ENCODE data around the gene FZD2.
A peak's percentile ranks its signal among the peaks of the same experiment; 100 is the strongest.
"Not testable (repeated sequence)": the region's sequence is repeated elsewhere in the genome, so short reads cannot be mapped to it uniquely, and the experiment has no call there.

Gene FZD2

DNA sequence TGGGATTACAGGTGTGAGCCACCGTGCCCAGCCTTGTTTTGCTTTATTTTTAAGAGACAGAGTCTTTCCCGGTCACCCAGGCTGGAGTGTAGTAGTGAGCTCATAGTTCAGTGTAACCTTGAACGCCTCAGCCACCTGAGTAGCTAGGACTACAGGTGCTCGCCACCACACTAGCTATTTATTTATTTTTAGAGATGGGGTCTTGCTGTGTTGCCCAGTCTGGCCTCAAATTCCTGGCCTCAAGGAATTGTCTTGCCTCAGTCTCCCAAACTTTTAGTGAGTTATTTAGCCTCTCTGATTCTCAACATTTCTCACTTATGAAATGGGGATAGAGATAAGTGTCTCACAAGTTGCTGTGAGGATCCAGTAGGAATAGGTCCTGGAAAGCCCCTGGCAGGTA lies 21.7 kb downstream of the FZD2 start:
- DNase-seq (ENCODE audit: low spot score) = no peak

DNA sequence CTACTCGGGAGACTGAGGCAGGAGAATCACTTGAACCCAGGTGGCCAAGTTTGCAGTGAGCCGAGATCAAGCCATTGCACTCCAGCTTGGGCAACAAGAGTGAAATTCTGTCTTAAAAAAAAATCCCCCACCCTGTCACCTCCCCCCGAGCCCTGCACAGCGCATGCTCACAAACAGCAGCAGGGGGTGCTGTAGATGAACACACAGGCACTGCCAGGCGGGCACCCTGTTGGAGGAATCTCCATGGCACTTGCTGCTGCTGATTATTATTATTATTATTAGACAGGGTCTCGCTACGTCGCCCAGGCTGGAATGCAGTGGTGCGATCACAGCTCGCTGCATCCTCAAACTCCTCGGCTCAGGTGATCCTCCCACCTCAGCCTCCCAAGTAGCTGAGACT lies 24.6 kb downstream of the FZD2 start:
- no peak for DNase-seq (ENCODE audit: low spot score)

DNA sequence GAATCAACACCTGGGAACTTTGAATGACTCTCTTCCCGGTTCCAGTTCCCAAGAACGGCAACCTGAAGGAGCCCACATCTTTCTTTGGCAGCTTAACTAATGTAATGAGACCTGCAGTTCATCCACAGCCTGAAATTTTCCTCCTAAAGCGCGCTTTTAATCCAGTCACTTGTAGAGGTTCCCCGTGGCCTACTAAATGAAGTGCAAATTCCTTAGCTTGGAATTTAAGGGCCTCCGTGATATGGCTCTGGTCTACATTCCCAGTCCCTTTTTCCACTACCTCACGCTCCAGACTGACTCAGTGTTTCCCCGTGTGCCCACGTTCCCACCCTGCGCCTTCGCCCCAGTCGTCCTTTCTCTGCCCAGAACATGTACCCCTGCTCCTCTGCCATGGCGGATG lies 27.2 kb downstream of the FZD2 start:
- DNase-seq (ENCODE audit: low spot score) = no peak

DNA sequence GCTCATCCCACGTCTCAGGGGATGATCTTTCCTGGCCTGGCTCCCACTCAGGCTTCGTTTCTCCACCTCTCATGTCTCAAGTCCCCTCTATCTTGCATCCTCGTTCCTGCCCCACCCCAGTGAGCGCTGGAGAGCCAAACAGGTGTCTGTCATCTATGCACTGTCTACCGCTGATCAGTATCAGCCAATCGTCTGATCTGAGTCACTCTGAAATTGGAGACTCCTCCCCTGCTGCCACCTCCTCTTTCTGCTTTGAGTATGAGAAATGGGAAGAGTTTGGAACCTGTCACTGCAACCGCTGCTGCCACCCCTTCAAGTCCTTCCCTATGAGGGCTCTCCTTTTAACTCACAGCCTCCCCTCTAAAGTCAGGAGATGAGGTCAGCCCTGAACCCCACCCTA lies 28.0 kb downstream of the FZD2 start:
- DNase-seq (ENCODE audit: low spot score) = no peak

DNA sequence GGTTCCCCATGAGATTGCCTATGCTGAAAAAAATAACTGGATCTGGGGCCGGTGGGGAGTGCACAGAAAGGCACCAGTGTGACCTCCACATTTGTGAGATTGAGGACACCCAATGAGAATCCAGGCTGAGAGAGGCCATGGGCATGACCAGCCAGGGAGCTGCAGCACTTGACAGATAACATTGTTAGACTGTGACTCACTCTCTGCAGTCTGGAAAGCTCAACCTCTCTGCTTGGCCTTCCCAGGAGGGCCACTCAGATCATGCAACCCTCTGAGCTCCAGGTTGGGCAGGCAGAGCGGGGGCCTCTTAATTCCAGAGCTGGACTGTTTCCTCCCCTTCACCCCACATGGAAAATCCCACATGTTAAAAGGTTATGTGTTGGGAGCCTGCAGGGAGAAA lies 30.1 kb downstream of the FZD2 start:
- DNase-seq (ENCODE audit: low spot score) = peak; percentile 48

DNA sequence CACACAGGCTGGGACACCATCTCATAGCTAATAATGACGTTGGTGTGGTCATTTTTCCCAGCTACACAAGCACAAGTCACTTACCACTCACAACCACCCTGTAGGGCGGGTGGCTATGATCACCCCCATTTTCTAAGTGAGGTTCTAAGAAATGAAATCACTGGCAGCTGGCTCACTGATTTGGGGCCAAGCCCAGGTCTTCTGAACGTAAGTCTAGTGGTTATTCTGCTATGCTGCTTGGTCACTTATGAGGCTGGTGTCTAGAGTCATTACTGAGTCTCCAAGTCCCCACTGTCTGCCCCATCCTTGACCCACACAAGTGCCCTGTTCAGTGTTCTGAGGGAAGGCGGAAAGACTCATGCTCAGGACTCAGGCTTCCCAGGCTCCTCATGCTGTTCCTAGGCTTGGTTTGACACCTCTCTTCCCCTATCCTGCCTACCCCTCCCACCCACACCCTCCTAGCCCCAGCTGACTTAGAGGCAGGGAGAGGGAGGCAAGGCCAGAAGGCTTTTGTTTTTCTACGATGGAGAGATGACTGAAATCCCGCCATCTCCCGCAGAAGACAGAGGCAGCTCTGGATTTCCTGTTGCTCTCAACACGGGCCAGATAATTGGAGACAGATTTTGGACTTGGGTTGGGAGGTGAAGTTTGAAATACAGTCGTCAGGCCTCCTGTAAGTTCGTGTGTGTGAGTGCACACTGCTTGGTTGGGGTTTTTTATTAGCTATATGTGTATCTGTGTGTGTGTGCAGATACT lies 32.2 kb downstream of the FZD2 start:
- DNase-seq (ENCODE audit: low spot score) = no peak

DNA sequence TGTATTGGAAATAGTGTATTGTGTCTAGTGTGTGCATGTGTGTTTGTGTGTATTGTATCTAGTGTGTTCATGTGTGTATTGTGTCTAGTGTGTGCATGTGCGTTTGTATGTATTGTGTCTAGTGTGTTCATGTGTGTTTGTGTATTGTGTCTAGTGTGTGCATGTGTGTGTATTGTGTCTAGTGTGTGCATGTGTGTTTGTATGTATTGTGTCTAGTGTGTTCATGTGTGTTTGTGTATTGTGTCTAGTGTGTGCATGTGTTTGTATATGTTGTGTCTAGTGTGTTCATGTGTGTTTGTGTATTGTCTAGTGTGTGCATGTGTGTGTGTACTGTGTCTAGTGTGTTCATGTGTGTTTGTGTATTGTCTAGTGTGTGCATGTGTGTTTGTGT lies 32.8 kb downstream of the FZD2 start:
- DNase-seq (ENCODE audit: low spot score) = not testable (repeated sequence)

DNA sequence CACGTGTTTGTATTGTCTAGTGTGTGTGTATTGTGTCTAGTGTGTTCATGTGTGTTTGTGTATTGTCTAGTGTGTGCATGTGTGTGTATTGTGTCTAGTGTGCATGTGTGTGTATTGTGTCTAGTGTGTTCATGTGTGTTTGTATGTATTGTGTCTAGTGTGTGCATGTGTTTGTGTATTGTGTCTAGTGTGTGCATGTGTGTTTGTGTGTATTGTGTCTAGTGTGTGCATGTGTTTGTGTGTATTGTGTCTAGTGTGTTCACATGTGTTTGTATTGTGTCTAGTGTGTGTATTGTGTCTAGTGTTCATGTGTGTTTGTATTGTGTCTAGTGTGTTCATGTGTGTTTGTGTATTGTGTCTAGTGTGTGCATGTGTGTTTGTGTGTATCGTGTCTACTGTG lies 33.5 kb downstream of the FZD2 start:
- DNase-seq (ENCODE audit: low spot score) = not testable (repeated sequence)

DNA sequence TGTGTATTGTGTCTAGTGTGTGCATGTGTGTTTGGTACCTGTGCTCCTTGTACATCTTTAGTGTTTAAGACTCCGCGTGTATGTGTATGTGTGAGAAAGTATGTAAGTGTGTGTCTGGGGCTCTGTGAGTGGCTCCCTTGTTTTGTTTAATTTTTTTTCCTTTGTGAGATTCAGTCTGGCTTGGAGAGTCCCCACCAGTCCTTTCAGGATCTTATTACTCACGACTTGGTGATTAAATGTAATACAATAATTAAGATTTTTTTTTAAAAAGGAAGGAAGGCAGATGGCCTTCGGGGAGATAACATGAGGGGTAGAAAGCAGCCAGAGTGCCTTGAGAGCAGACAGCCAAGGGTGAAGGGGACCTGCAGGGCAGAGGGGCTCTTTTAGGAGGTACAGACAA lies 33.9 kb downstream of the FZD2 start:
- no peak for DNase-seq (ENCODE audit: low spot score)

DNA sequence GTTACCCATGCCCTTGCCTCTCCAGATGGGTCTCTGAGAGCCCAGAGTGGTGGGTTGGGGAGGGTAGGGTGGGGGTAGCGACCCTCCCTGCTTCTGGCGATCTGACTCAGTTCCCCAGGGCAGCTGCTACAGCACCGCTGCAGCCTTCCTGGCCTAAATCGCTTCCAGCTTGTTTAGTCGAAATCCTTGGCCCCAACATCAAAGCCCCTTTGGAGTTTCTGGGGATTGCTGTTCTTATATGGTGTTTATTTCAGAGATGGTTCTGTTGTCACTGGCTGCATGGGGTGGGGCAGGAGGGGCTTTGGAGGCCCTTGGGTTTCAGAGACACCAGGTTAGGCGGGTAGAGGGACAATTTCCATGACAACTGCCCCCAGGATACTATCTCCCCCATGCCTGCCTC lies 35.9 kb downstream of the FZD2 start:
- DNase-seq (ENCODE audit: low spot score) = no peak

DNA sequence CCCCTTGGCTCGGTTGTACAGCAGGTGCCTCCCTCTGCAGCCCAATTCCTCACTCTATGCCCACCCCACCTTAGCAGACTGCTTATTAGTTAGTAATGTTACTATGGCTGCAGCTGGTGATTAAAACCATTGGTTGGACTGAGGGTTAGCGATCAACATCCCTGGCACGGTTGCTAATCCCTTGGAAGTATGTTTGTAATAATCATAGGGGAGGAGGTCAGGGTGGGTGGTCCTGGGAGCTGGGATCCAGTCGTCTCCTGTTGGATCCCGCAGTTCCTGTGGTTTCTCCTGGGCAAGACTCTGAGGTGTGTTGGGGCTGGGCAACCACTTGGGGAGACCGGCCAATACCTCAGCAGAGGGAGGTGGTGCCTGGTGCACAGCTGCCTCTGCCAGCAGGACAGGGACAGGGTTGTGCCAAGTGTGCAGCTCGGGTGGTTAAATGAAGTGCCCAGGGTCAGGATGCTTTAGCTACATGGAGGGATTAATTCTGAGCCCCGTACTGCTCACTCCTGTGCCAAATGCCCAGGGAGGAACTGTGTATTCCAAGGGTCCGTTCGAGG lies 38.0 kb downstream of the FZD2 start:
- no peak for DNase-seq (ENCODE audit: low spot score)

DNA sequence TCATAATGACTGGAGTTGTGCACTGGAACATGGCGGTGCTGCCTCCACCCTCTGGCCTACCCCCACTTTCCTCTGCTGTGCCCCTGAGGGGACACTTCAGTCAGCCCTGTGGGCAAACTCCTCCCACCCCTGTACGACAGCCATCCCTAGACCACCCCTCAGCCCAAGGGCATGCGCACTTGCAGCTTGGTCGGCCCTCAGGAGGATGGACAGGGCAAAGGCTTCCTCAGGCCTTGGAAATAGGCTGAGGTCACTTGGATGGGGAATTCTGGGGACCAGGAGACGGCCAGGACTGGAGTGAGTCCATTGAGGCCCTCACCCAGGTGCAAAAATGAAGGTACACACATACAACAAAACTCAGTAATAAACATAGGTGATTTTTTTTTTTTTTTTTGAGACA lies 41.0 kb downstream of the FZD2 start:
- no peak for DNase-seq (ENCODE audit: low spot score)

DNA sequence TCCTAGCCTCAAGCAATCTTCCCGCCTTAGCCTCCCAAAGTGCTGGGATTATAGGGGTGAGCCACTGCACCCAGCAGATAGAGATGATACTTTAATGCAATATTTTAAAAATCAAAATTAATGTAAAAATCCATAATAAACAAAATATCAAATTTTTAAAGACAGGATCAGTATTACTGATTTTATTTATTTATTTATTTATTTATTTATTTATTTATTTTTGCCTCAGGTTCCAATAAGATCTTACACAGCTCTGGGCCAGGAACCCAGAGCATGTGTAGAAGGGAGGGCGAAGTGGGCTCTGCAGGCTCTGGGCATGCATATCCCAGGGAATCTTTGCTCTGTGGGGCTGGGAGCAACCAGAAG lies 41.6 kb downstream of the FZD2 start:
- no peak for DNase-seq (ENCODE audit: low spot score)

DNA sequence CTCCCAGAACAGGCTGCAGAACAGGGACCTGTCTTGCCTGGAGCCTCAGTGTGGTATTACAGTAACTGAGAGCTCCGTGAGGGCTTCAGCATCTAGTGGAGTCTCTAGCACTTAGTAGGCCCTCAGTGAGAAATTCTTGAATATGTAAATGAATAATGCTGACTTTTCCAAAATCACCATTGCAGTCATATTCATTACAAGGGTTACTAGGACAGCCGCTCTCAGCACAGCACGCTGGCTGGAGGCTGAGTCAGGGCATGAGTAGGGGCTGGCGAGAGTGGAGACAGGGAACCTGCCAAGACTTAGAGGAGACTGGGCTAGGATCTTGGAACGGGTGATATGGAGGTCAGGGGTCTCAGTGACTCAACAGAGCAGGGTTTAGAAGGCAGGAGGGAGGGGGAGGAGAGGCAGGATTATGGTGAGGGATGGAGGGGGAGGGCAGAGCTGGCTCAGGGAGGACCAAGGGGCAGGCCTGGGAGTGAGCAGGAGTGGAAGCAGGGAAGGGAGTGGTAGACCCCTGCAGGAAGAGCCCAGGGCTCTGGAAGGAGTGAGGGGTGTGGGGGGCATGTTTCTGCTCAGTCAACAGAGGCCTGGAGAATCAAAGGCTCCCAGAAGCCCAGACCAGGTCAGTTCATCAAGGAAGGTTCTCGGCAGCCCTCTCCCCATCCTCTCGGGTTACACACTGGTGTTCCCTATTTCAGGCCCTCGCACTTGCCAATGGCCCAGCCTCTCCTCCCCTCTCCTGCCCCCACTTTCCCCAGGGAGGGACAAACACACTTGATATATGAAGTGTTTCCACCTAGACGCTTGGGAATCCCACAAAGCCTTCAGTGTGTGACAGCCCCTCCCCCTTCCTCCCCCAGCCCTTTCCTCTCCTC lies 42.3 kb downstream of the FZD2 start:
- DNase-seq (ENCODE audit: low spot score) = no peak

DNA sequence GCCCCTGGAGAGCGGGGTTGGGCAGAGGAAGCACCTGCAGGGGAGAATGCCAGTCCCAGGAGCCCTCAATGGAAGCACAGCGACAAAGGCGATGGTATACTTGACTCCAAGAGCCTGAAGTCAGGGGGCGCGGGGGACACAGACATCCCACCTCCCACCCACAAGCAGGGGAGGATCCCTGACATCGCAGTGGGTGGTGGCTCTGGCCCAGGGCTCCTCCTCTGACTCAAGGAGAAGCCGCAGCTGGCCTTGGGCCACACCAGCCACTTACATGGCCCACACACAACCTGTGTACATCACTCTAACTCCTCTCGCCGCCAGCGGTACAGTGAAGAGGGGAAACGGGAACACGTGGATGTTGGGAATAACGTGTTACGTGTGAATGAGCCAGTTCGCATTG lies 44.3 kb downstream of the FZD2 start:
- no peak for DNase-seq (ENCODE audit: low spot score)

DNA sequence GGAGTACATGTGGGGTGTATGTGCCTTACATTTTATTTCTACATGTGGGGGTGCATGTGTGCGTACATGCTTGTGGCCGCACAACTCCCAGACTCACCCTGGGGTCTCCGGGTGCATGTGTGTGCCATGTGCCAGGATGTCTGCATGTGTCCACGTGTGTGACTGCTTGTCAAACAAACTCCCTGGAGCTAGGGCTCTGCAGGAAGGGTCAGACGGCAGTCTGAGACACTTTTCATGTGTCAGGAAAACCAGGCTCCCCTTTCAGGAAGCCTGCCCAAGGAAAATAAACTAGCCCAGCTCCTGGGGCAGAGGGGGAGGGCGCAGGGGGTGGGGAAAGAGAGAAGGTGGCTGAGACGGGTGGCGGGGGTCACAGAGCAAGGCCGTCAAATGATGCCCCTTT lies 44.7 kb downstream of the FZD2 start:
- DNase-seq (ENCODE audit: low spot score) = no peak

DNA sequence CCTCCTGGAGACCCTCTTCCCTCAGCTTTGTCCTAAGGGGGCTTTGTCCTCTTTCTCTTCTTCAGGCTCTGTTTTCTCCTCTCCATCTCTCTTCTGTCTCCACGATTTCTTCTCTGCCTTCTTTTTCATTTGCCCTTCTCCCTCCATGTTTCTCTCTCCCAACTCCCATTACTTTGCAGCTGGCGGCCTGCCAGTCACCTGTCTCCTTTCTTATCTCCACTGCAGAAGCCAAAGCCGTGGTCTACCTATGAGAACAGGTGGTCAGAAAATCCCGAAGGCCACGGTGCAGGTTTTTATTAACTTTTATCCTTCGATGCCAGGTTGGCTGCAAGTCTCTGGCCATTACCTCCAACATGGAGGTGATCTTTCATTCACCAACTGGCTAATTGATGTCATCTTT lies 45.1 kb downstream of the FZD2 start:
- no peak for DNase-seq (ENCODE audit: low spot score)

DNA sequence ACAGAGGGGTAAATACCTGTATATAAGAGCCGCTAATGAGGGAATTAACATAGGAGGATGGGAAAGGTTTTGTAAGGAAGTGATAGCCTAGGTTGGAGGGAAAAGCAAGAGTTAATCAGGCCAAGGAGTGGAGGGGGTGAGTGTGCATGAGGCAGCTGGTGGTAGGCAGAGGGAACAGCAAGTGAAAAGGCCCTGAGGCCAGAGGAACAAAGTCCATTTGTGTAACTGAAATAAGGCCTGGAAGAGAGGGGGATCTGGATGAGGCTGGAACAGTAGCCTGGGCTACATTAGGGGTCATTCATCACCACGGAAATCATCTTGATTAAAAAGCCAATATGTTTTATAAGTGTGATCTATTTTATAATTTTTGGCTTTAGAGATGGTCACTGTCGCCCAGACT lies 45.7 kb downstream of the FZD2 start:
- no peak for DNase-seq (ENCODE audit: low spot score)

DNA sequence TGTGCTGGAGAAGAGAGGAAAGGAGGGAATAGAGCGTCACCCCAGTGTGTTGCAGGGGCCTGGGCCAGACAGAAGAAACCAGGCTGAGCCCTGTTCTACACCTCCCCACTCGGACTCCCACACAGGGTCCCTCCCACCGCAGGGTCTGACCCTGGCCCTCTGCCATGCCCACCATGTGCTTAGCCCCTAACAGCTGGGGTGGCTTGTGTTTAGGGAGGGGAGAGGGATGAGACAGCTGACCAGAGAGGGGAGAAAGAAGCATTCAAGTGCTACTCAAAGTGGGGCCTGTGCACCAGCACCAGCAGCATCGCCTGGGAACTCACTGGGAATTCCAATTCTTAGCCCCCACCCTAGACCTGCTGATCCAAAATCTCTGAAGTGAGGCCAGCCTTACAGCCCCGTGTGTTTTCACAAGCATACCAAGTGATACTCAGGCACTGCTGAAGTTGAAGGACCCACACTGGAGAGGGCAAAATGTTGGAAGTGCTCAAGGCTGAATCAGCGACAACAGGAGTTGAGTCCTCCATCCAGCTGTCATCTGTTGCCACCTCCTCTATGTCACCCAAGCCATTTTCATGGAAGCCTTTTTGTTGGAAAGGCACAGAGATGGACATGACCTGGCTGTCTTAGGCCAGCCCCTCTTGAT lies 47.0 kb downstream of the FZD2 start:
- DNase-seq (ENCODE audit: low spot score) = no peak

DNA sequence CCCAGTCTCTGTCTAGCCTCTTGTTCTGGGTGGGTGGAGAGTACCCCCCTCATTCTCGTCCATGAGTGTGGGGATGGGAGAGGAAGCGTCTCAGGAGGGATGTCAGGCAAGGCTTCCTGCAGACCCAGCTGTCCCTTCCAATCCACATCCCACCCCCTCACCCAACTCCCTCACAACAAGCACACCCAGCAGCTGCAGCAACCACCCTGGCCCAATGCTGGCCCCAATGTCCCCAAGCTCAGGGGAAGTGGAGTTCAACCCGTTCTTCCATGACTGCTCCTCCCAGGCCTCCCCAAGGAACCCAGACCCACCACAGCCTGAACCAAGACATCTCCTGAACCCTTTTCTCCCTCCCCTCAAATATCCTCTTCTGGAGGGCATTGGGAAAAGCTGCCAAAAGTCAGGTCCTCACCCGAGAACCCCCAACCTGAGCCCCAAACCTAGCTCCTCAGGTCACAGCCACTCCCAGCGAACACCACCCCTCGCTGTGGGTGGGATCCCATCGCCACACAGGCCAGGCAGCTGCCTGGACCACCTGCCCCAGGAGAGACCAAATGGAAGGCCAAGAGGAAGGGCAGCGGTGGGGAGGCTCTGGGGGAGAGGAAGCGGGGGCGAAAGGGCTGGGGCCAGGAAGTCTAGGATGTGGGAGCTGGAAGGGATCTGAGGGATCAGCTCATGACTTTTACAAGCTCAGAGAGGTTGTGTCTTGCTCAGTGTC lies 47.6 kb downstream of the FZD2 start:
- no peak for DNase-seq (ENCODE audit: low spot score)

DNA sequence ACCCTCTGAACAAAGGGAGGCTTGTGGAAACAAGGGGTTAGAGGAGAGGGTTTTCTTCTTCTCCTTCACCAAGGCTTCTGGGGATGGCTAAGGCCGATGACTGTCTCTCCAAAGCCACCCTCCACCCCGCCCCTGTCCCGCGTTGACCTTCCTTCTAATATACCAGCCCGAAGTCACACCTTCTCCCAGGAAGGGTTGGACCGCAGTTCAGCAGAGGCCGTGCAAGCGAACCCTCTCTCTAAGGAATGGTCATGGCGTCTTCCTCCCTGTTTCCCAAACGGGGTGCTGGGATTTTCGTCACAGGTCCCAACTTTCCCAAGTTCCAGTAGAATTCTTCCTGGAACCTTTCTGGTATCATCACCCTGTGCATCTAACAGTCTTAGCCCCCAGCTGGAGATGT lies 49.4 kb downstream of the FZD2 start:
- DNase-seq (ENCODE audit: low spot score) = no peak

All from SW480 (cell line).